ENCODE measurements around the gene ABHD4.
"Not testable (repeated sequence)": the region's sequence is repeated elsewhere in the genome, so short reads cannot be mapped to it uniquely, and the experiment has no call there.

ABHD4 gene

GRCh38 chr14:22630066-22630465 lies 32.0 kb downstream of the ABHD4 start:
- DNase-seq = no peak

DNA sequence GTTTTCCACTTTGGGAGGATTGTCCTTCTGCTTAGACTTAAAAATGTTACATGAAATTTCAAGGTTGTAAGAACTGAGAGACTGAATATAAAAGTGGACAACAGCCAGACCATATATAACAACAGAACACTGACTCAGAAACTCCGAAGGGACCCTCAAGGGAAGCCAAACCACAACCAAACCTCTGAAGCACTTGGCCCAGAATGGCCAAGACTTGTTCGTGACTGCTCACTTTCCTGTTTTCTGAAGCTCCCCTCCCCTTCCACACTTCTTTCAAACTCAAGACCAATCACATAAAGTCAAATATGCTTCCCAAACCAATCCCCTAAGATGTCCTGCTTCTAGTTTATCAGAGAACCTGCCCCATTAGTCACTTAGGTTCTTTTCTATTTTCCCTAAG lies 32.4 kb downstream of the ABHD4 start:
- DNase-seq = peak; percentile 95

DNA sequence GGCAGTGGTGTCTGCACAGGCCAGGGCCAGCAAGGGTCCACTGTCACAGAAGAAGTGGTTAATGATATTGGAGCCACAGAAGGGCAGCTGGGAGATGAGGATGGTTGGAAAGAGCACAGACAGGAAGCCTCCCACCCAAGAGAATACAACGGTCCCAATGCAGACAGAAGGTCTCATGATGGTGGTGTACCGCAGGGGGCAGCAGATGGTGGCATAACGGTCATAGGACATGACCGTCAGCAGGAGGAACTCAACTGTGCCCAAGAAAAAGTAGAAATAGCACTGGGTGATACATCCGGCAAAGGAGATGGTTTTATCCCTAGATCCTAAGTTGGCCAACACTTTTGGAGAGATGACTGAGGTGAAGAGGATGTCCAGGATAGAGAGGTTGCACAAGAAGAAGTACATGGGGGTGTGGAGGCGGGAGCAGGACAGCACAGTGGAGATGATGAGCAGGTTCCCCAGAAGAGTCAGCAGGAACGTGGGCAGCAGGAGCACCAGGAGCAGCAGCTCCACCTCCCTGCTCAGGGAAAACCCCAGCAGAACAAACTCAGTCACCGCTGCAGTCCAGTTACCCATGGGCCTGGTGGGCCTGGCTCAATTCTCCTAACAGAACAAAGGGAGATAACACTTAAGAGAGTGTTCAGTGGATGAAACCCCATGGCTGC lies 36.3 kb downstream of the ABHD4 start:
- DNase-seq = no peak

GRCh38 chr14:22635980-22636379 lies 37.9 kb downstream of the ABHD4 start:
- not testable (repeated sequence) for DNase-seq

DNA sequence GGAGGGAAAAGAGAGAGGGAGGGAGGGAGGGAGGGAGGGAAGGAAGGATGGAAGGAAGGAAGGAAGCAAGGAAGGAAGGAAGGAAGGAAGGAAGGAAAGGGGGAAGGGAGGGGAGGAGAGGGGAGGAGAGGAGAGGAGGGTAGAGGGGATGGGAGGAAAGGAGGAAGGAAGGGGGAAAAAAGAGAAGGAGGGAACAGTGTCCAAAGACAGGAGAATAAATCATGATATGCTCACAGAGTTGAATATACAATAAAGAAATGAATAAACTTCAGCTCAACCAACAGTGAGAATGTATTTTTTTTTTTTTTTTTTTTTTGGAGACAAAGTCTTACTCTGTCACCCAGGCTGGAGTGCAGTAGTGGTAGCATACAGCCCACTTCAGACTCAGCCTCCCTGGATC lies 42.1 kb downstream of the ABHD4 start:
- DNase-seq = no peak

- no peak for DNase-seq
Observed at GRCh38 chr14:22641846-22642245, 43.7 kb downstream of the ABHD4 start.

DNA sequence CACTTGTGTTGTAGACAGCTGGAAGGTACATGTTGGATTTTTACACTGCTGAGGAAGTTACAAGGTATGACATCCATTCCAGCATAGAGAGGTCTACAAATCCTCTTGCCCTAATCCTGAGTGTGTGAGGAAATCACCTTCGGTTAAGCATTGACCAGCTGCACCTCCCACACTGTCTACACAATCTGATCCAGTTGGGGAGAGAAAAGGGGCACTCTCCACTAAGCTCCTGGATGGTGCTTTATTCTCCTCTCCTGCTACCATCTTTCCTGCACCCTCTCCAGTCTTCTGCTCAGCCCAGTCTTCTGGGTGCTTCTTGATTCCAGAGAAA lies 46.2 kb downstream of the ABHD4 start, which contains the start of gene OR6J1:
OR6J1 (minus strand) TSS at position 48 of the 331 bp plus-strand sequence. CDS start 9,541 bp downstream, outside the sequence.
- no peak for DNase-seq

- DNase-seq = peak; percentile 90
Observed at GRCh38 chr14:22646570-22647254, 48.6 kb downstream of the ABHD4 start.

DNA sequence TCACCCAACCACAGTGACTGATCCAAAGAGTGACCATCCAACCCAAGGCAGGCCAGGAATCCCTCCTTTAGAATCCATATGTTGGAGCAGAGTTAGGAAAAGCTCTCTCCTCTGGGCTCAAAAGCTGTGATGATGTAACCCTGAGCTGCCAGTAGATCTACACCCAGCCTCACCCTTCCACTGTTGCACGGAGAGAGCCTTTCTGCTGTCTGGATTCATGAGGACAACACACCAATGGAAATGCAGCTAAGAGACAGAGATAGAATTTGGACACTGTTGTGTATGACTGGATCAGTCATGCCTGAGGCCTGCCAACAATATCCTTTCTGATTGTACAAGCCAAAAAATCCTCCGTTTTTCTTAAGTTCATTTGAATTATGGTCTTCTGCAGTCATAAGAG lies 50.4 kb downstream of the ABHD4 start:
- peak; percentile 64 for DNase-seq

DNA sequence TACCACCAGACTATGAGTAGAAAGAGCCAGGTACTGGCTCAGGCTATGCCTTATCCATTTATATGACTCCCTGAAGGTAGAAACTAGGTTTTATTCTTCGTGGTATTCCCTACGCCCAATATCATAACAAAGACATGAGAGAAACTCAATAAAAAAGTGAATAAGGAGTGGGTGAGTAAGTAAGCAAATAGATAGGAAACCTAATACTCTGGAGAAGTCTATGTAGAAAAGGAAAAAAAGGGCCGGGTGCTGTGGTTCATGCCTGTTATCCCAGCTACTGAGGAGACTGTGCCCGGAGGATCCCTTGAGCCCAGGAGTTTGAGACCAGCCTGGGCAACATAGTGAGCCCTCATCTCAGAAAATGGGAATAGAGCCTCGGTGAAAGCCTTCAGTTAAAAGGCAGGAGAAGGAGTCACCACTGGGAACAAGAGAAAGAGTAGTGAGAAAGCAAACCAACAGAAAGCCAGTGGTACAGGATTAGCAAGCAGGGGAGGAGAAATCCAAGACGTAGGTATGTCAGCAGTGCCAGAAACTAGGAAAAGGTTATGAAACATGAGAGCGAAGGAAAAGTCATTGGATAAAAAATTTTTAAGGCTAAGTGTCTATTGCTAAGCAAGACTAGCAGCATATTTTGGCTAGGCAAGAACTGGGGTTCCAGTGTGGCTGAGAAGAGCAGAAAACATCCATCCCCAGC lies 52.1 kb downstream of the ABHD4 start:
- DNase-seq = no peak

- peak; percentile 67 for DNase-seq
Observed at GRCh38 chr14:22650960-22651521, 52.9 kb downstream of the ABHD4 start.

DNA sequence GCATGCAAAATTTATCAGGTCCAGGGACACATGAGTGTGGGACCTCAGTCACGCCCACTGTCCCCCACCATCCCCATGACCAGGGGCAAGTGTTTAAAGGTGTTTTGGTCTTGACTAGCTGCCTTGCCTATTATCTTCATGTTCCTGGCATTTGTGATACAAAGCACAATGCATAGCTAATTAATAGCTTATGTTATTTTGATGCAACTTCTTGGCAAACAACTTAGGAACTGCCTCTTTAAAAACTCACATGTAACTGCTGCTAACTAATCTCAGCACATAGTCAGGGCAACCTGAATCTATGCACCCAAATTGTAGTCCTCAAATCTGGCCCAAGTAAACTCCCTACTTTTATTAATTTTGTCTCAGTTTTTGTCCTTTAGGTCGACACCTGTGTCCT lies 53.5 kb downstream of the ABHD4 start:
- DNase-seq = no peak

DNA sequence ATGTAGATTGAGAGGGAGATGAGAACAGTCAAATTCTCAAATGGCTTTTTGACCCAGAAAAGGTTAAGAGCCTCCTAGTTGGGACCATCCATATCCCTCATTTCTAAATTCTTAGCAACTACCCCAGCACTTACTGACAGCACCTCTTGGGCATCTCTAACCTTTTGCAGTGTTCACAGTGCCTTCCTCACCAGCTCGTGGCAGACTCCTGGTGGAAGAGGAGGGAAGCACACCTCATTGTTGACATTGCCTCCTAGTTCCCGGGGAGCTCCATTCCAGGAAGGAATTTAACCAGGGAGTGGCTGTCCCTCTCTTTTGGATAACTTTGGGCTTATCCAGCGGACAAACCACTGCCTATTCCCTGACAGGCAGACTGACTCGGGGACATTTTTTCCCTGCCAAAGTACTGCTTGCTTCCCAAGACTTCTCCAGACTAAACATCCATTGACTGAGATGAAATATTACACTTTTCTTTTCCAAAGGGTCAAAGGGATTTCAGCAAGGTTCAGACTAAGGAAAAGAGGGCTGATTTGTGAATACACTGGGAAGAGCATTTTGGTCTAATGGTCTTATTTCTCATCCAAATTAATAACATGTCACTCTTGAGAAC lies 55.0 kb downstream of the ABHD4 start:
- DNase-seq = peak; percentile 87

GRCh38 chr14:22656226-22656625 lies 58.1 kb downstream of the ABHD4 start:
- no peak for DNase-seq

DNA sequence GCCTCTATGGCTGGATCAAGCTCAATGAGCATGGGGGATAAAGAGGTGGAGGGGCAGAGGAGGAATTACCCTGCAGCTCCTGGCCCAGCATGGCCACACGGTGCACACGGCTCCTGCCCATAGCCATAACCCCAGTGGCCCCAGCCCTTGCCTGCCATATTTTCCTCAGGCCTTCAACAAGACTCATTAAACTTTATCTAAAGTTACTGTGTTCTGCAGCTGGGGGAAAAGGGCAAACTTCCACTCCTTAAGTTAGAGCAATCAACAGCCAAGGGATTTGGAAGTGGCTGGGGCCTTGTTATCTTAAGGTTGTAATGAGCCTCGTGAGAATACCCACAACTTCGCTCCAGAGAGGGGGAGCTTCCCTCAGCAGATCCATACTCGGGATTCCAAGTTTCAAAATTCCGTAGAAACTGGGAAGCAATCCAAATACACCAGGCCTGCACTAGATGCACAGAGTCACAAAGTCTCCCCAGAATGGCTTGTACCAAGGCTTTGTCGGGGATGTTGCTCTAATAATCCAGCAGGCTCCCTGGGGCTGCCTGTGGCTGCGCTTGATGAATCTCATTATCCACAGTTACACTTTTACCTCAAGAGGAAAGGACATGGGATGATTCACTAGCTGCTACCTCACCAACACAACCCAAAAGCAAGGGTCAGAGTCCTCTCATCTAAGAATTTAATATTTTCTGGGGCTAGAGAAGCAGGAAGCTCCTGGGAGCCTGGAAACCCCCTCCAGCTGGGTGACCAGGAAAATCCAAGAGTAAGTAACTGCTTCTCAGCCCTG lies 59.0 kb downstream of the ABHD4 start:
- DNase-seq = peak; percentile 94

GRCh38 chr14:22657861-22658260 lies 59.8 kb downstream of the ABHD4 start:
- peak; percentile 55 for DNase-seq

GRCh38 chr14:22658946-22659345 lies 60.8 kb downstream of the ABHD4 start:
- DNase-seq = no peak

GRCh38 chr14:22660654-22661053 lies 62.6 kb downstream of the ABHD4 start:
- DNase-seq = no peak

Measured in fibroblast of upper back skin (primary cell).